Colonic mucosa (tissue), 4 donors: ENCODE measurements around the gene C1orf105. TPM values are rescaled to one million over a fixed set of nuclear protein-coding genes. Genes with fewer than 3 reads are reported as not detected.

ENCODE experiments used
- DNase-seq: peaks from one replicate; pipeline ENCODE4 v3.0.0-alpha.2; 2020
- H3K27ac ChIP-seq: fragments of 200-600 bp; one replicate; pipeline ENCODE4 v1.8.0; 2021
- H3K27me3 ChIP-seq: fragments of 200-600 bp; one replicate; pipeline ENCODE4 v1.8.0; 2021
- H3K36me3 ChIP-seq: fragments of 200-600 bp; one replicate; pipeline ENCODE4 v1.8.0; 2021
- H3K4me1 ChIP-seq: fragments of 200-600 bp; one replicate; pipeline ENCODE4 v1.8.0; 2021; ENCODE audit warnings: mild to moderate bottlenecking
- H3K4me3 ChIP-seq: fragments of 200-600 bp; one replicate; pipeline ENCODE4 v1.8.0; 2021
- H3K9ac ChIP-seq, 2 donors: one replicate each; pipeline ENCODE4 v1.7.0; 2013; ENCODE audit warnings: control low read depth in 2 of 2, low read depth in 2 of 2, low read length in 2 of 2
- H3K9me3 ChIP-seq: fragments of 200-600 bp; one replicate; pipeline ENCODE4 v1.8.0; 2021
- intact Hi-C: fragments of 100-400 bp; cut with DNase I; formaldehyde crosslinking; loops from one replicate; pipeline ENCODE4 v1.14.1; 2022
- total RNA-seq, 2 donors: library from RNA; stranded (reverse); fragmentation: NEBNext Ultra II Directional in 1 of 2; extraction: Animal tissue kit (Norgen Biotek cat#: 25700) in 1 of 2; gene quantifications; one replicate each; pipeline ENCODE4 v1.2.1, GENCODE V29; 2021
- TF ChIP-seq, protein P1 (sequence below): fragments of 200-600 bp; IDR thresholded peaks from one replicate; pipeline ENCODE4 v1.8.0; 2022; ENCODE audit warnings: antibody characterized with exemption, mild to moderate bottlenecking
- donor health status: healthy.
- donor health status: DM: no; HTN: no; CAD: no.
- donor health status: DM: no; HTN: no; CAD: no.

The C1orf105 gene
- total RNA-seq, 2 donors from 2014 or later, result not detected

GRCh38 chr1:172469717-172470116, 49.2 kb downstream of the C1orf105 start:
- Histone ChIP-seq H3K36me3 (no peaks in the 10 kb centered on the region), H3K27me3 (no peaks in the 10 kb centered on the region), H3K4me3 (no peak overlapping the region), H3K4me1 (no peaks in the 10 kb centered on the region), H3K9ac (no peak overlapping the region), H3K27ac (no peak overlapping the region), H3K9me3 (no peaks in the 10 kb centered on the region)
- DNase-seq, result no peak
- intact Hi-C loops, result no loop called here
- TF ChIP-seq, protein P1, sequence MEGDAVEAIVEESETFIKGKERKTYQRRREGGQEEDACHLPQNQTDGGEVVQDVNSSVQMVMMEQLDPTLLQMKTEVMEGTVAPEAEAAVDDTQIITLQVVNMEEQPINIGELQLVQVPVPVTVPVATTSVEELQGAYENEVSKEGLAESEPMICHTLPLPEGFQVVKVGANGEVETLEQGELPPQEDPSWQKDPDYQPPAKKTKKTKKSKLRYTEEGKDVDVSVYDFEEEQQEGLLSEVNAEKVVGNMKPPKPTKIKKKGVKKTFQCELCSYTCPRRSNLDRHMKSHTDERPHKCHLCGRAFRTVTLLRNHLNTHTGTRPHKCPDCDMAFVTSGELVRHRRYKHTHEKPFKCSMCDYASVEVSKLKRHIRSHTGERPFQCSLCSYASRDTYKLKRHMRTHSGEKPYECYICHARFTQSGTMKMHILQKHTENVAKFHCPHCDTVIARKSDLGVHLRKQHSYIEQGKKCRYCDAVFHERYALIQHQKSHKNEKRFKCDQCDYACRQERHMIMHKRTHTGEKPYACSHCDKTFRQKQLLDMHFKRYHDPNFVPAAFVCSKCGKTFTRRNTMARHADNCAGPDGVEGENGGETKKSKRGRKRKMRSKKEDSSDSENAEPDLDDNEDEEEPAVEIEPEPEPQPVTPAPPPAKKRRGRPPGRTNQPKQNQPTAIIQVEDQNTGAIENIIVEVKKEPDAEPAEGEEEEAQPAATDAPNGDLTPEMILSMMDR, result no peak

DNA sequence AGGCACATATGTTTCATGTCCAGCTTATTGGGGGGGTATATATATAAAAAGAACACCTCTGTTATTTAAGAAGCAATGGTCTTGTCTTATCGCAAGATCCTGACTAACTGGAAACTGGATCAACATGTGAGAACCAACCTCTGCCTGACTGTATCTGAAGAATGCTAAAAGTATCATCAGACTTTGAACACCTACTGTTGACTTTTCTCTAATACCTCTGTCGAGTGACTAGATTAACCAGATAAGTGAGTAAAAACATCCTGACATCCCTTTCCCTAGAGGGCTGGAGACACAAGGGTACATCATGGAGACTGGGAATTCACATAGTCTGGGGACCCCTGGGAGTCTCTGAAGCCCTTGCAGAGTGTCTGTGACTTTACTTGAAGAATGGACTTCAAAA, 49.7 kb downstream of the C1orf105 start:
- DNase-seq, result no peak
- intact Hi-C loops, result no loop called here
- no peaks in the 10 kb centered on the region for H3K4me1 ChIP-seq
- no peak overlapping the region for H3K4me3 ChIP-seq
- no peaks in the 10 kb centered on the region for H3K27me3 ChIP-seq
- no peak overlapping the region for H3K9ac ChIP-seq
- no peaks in the 10 kb centered on the region for H3K9me3 ChIP-seq
- no peaks in the 10 kb centered on the region for H3K36me3 ChIP-seq
- TF ChIP-seq, protein P1, result no peak
- H3K27ac ChIP-seq, result no peak overlapping the region

DNA sequence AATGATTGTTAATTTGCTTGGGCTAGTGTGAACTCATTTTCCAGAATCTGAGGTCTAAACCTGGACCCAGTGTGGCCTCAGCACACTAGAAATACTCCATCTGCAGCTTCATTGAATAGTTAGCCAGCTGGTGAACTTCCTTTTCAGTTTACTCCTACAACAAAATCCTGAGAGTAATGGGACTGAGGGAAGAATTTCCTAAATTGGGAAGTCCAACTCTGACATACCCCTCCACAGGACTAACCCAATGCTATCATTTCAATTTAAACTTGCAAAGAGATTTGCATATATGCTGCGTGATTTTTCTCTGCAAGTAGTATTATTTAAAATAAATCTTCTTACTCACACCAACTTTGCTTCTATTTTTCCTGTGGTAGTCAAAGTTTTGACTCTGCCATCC, 51.2 kb downstream of the C1orf105 start:
- Histone ChIP-seq H3K9me3 (no peaks in the 10 kb centered on the region), H3K36me3 (no peaks in the 10 kb centered on the region), H3K27me3 (no peaks in the 10 kb centered on the region), H3K27ac (no peak overlapping the region), H3K4me1 (no peaks in the 10 kb centered on the region), H3K9ac (no peak overlapping the region), H3K4me3 (no peak overlapping the region)
- intact Hi-C loops, result no loop called here
- no peak for DNase-seq
- TF ChIP-seq, protein P1, result no peak

DNA sequence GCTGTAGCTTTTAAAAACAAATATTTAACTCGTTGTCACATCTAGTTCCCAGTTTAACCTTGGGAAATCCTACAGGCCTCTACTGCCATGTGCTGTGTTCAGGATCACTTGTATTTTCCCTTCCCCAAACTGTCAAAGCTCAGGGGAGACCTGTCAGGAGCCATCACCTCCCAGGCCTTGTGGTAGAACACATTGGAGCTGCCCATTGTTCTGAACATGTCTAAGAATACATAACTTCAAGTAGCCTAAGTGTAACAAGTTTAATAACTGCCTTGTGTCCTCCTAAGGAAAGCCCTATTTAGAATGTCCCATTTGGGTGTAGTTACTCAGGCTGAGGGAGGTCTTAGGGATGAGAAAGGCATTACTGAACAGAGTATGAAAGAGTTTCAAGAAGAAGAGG, 52.0 kb downstream of the C1orf105 start:
- Histone ChIP-seq H3K27ac (no peak overlapping the region), H3K4me3 (no peak overlapping the region), H3K9ac (no peak overlapping the region), H3K27me3 (no peaks in the 10 kb centered on the region), H3K9me3 (no peaks in the 10 kb centered on the region), H3K4me1 (no peaks in the 10 kb centered on the region), H3K36me3 (no peaks in the 10 kb centered on the region)
- TF ChIP-seq, protein P1, result no peak
- DNase-seq, result no peak
- intact Hi-C loops, result no loop called here

- no peaks in the 10 kb centered on the region for H3K36me3 ChIP-seq
- H3K4me1 ChIP-seq, result no peaks in the 10 kb centered on the region
- no peaks in the 10 kb centered on the region for H3K9me3 ChIP-seq
- H3K4me3 ChIP-seq, result no peak overlapping the region
- no peaks in the 10 kb centered on the region for H3K27me3 ChIP-seq
- no peak overlapping the region for H3K27ac ChIP-seq
- no peak overlapping the region for H3K9ac ChIP-seq
- intact Hi-C loops, result no loop called here
- no peak for DNase-seq
- TF ChIP-seq, protein P1, result no peak
These were observed 52.8 kb downstream of the C1orf105 start for GRCh38 chr1:172473302-172473701.

- Histone ChIP-seq H3K9me3 (no peaks in the 10 kb centered on the region), H3K27me3 (no peaks in the 10 kb centered on the region), H3K4me1 (no peaks in the 10 kb centered on the region), H3K4me3 (no peak overlapping the region), H3K27ac (no peak overlapping the region), H3K9ac (no peak overlapping the region), H3K36me3 (no peaks in the 10 kb centered on the region)
- DNase-seq, result no peak
- intact Hi-C loops, result no loop called here
- TF ChIP-seq, protein P1, result no peak
These were observed 53.4 kb downstream of the C1orf105 start for GRCh38 chr1:172473842-172474241.
